Mesendoderm (in vitro differentiated cells): Measurements from ENCODE around the gene EN2.

Experiments used
- DNase-seq: peaks from one replicate; pipeline ENCODE4 v3.0.0; 2013
- H2AK5ac ChIP-seq: 2 replicates; pipeline ENCODE4 v1.6.1; 2013; ENCODE audit warnings: low read length, inconsistent platforms
- H2BK120ac ChIP-seq: 2 replicates; pipeline ENCODE4 v1.6.1; 2013; ENCODE audit warnings: low read depth, mild to moderate bottlenecking, low read length, moderate library complexity, mixed read lengths
- H2BK15ac ChIP-seq: replicated peaks from 2 replicates; pipeline ENCODE4 v1.6.1; 2013; ENCODE audit warnings: low read depth, mild to moderate bottlenecking, moderate library complexity
- H2BK5ac ChIP-seq: 2 replicates; pipeline ENCODE4 v1.6.1; 2013; ENCODE audit warnings: low read length, inconsistent platforms
- H3K18ac ChIP-seq: 2 replicates; pipeline ENCODE4 v1.6.1; 2013; ENCODE audit warnings: mild to moderate bottlenecking, low read length, mixed read lengths
- H3K23ac ChIP-seq: one replicate; pipeline ENCODE4 v1.6.1; 2013; ENCODE audit warnings: low read length
- H3K27ac ChIP-seq: 2 replicates; pipeline ENCODE4 v1.5.1; 2013; ENCODE audit warnings: low read depth, mild to moderate bottlenecking, inconsistent platforms, low read length, moderate library complexity
- H3K27me3 ChIP-seq: 2 replicates; pipeline ENCODE4 v1.6.1; 2013; ENCODE audit warnings: low read length, control low read depth, mild to moderate bottlenecking, inconsistent platforms; ENCODE audit not compliant: insufficient read depth, poor library complexity
- H3K36me3 ChIP-seq: 2 replicates; pipeline ENCODE4 v1.6.1; 2013; ENCODE audit warnings: low read length, inconsistent platforms; ENCODE audit not compliant: control insufficient read depth, insufficient read depth
- H3K4ac ChIP-seq: one replicate; pipeline ENCODE4 v1.6.1; 2013; ENCODE audit warnings: low read depth, mild to moderate bottlenecking, low read length, moderate library complexity
- H3K4me1 ChIP-seq: 2 replicates; pipeline ENCODE4 v1.6.1; 2013; ENCODE audit warnings: low read depth, low read length, inconsistent platforms; ENCODE audit not compliant: control insufficient read depth
- H3K4me2 ChIP-seq: 2 replicates; pipeline ENCODE4 v1.6.1; 2013; ENCODE audit warnings: low read length
- H3K4me3 ChIP-seq: 2 replicates; pipeline ENCODE4 v1.5.1; 2013; ENCODE audit warnings: mild to moderate bottlenecking, low read length
- H3K56ac ChIP-seq: one replicate; pipeline ENCODE4 v1.6.1; 2013; ENCODE audit warnings: low read length
- H3K79me1 ChIP-seq: 2 replicates; pipeline ENCODE4 v1.6.1; 2013; ENCODE audit warnings: low read length, inconsistent platforms
- H3K79me2 ChIP-seq: 2 replicates; pipeline ENCODE4 v1.6.1; 2013; ENCODE audit warnings: mild to moderate bottlenecking, low read length; ENCODE audit not compliant: control insufficient read depth, insufficient read depth
- H3K9ac ChIP-seq: 2 replicates; pipeline ENCODE4 v1.6.1; 2013; ENCODE audit warnings: low read length, inconsistent platforms
- H4K5ac ChIP-seq: one replicate; pipeline ENCODE4 v1.6.1; 2013; ENCODE audit warnings: low read length
- H4K8ac ChIP-seq: one replicate; pipeline ENCODE4 v1.6.1; 2013; ENCODE audit warnings: low read depth, mild to moderate bottlenecking, control low read depth, low read length, moderate library complexity
- WGBS: extraction: QIAGEN DNeasy Blood & Tissue Kit; methylation state at CpG from one replicate; pipeline ENCODE4 v1.1.7; 2013; ENCODE audit warnings: low lambda C conversion rate, missing lambda C conversion rate; ENCODE audit not compliant: insufficient coverage; ENCODE audit errors: extremely low coverage; 5-methylcytosine and 5-hydroxymethylcytosine counted together

EN2 gene

DNA sequence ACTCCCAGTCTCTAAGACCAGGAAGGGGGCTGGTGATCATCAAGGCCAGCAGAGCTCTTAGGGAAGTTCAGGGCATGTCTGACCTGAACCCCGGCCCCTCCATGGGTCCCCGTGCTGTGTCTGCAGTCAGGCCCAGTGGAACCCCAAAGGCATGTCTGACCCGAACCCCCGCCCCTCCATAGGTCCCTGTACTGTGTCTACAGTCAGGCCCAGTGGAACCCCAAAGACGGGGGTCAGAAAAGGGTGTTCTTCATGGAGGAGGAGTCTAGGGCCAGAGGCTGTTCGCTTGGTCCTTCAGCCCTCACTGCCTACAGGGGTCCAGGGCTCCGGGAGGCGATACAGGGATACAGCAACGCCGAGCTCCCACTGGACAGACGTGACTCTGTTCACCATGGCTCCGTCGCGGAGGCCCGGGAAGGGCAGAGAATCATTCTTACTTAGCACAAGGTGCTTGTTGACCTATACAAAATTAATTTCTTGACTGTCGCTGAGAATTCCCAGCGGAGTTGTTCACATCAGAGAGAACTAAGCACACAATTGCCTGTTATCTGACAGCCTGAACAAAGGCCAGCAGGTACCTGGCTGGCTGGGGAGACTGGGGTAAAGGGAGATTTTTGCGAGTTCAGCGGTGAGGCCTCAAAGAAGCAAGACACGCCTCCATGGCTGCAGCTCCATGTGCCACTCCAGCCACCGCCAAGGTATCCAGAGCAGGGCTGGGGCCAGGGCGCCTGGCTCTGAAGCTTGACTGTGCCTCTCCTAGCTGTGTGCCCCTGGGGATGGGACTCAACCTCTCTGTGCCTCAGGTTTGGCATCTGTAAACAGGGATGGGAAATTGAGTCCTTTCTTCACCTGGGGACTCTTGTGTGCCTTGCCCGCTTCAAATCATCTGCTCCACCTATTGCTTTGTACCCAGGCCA is 26.8 kb downstream of the EN2 start:
- no peaks in the 10 kb centered on the region for H3K79me2 ChIP-seq
- no peak overlapping the region for H3K4ac ChIP-seq
- no peak overlapping the region for H2AK5ac ChIP-seq
- no peak overlapping the region for H3K4me3 ChIP-seq
- H3K23ac ChIP-seq: no peak overlapping the region
- DNase-seq: no peak
- no peaks in the 10 kb centered on the region for H3K27me3 ChIP-seq
- H3K36me3 ChIP-seq: no peaks in the 10 kb centered on the region
- no peak overlapping the region for H3K18ac ChIP-seq
- H3K9ac ChIP-seq: no peak overlapping the region
- no peak overlapping the region for H3K27ac ChIP-seq
- no CpG with 5 or more reads among the region's 23 CpGs for WGBS
- no peaks in the 10 kb centered on the region for H3K4me1 ChIP-seq
- no peak overlapping the region for H2BK15ac ChIP-seq
- H3K4me2 ChIP-seq: no peak overlapping the region
- no peak overlapping the region for H3K56ac ChIP-seq
- H4K8ac ChIP-seq: no peak overlapping the region
- H2BK5ac ChIP-seq: no peak overlapping the region
- no peaks in the 10 kb centered on the region for H3K79me1 ChIP-seq
- H4K5ac ChIP-seq: no peak overlapping the region
- H2BK120ac ChIP-seq: no peak overlapping the region

DNA sequence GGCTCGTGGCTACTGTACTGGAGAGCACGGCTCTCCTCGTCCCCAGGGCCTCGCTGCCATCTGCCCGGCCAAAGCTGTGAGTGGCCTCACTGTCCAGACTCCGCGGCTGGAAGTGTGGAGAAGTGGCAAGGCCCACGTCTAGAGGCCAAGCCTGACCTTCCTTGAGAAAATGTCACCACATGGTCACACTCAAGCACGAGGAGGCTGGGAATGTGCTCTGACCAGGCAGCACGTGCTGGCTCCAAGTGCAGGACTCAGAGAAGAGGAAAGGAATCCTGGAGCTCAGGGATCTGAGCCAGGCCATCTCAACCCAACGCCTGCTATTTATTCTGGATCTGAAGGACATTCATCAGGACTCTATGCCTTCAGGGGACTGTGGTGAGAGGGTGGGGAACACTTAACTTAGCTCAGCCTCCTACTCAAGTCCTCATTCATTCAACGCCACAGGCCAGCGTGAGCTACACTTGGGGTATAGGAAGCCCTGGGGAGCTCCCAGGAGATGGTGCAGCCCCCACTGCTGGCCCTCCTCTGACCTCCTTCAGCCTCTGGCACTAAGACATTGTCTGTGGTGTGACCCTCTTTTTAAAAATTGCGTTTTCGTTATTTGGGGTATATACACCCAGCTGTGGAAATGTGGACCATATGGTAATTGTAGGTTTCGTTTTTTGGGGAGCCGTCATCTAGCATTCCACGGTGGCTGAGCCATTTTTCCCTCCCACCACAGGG is 29.0 kb downstream of the EN2 start:
- H3K27ac ChIP-seq: no peak overlapping the region
- DNase-seq: no peak
- no peak overlapping the region for H2BK120ac ChIP-seq
- no peaks in the 10 kb centered on the region for H3K36me3 ChIP-seq
- no peak overlapping the region for H3K4me2 ChIP-seq
- no peak overlapping the region for H3K56ac ChIP-seq
- no peak overlapping the region for H2AK5ac ChIP-seq
- H2BK5ac ChIP-seq: no peak overlapping the region
- no peak overlapping the region for H3K23ac ChIP-seq
- WGBS: no CpG with 5 or more reads among the region's 18 CpGs
- H4K5ac ChIP-seq: no peak overlapping the region
- no peak overlapping the region for H2BK15ac ChIP-seq
- H4K8ac ChIP-seq: no peak overlapping the region
- H3K27me3 ChIP-seq: no peaks in the 10 kb centered on the region
- H3K18ac ChIP-seq: no peak overlapping the region
- no peak overlapping the region for H3K4ac ChIP-seq
- H3K9ac ChIP-seq: no peak overlapping the region
- H3K79me1 ChIP-seq: no peaks in the 10 kb centered on the region
- H3K4me1 ChIP-seq: peaks cover 5% of the 10 kb centered on the region
- H3K79me2 ChIP-seq: no peaks in the 10 kb centered on the region
- no peak overlapping the region for H3K4me3 ChIP-seq

DNA sequence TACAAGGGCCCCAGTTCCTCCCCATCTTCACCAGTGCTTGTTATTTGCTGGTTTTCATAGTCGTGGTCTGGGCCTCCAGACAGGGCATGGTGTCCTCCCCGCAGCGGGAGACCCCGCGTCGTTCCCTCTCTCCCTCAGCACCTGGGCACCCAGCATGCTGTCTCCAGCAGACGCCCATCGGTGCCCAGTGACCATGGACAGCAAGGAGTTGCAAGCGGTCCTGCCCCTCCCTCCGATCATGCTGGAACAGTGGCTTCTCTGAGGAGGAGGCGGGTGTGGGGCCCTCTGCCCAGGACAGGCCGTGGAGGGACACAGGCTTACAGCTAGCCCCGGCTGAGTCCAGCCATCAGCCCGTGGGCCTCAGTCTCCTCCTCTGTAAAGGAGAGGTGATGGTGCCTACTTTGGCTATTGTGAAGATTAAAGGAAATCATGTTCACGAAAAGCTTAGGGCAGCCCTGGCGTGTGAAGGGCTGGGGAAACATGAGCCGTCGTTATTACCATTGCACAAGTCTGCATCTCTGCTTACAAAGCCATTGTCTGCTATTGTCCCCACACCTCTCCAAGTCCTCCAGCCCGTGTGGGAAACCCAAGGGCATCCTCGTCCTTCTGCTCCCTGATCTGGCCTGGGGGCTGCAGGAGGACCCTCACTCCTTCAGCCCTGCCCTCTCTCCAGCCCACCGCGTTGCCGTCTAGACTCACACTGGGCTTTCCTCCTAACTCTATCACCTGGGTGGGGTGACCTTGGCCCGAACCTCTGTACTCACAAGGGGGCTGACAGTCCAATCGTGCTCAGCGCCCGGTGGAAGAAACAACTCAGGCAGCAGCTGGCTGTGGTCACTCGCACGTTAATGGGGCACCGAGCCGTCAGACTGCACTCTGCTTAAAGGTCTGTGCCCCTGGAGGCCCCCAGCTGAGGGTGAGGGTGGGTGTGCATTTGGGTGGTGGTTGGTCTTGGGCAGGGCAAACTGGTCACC is 29.9 kb downstream of the EN2 start:
- H3K4me1 ChIP-seq: peaks cover 5% of the 10 kb centered on the region
- no peaks in the 10 kb centered on the region for H3K79me2 ChIP-seq
- H3K4me3 ChIP-seq: no peak overlapping the region
- H4K8ac ChIP-seq: no peak overlapping the region
- no peak overlapping the region for H3K9ac ChIP-seq
- no peaks in the 10 kb centered on the region for H3K27me3 ChIP-seq
- no peak overlapping the region for H3K27ac ChIP-seq
- H3K79me1 ChIP-seq: no peaks in the 10 kb centered on the region
- H3K4ac ChIP-seq: no peak overlapping the region
- H3K23ac ChIP-seq: no peak overlapping the region
- H4K5ac ChIP-seq: no peak overlapping the region
- H2BK120ac ChIP-seq: no peak overlapping the region
- WGBS: no CpG with 5 or more reads among the region's 31 CpGs
- H3K18ac ChIP-seq: no peak overlapping the region
- H3K36me3 ChIP-seq: no peaks in the 10 kb centered on the region
- H2AK5ac ChIP-seq: no peak overlapping the region
- no peak overlapping the region for H3K4me2 ChIP-seq
- no peak overlapping the region for H2BK15ac ChIP-seq
- H3K56ac ChIP-seq: no peak overlapping the region
- no peak overlapping the region for H2BK5ac ChIP-seq
- DNase-seq: no peak

DNA sequence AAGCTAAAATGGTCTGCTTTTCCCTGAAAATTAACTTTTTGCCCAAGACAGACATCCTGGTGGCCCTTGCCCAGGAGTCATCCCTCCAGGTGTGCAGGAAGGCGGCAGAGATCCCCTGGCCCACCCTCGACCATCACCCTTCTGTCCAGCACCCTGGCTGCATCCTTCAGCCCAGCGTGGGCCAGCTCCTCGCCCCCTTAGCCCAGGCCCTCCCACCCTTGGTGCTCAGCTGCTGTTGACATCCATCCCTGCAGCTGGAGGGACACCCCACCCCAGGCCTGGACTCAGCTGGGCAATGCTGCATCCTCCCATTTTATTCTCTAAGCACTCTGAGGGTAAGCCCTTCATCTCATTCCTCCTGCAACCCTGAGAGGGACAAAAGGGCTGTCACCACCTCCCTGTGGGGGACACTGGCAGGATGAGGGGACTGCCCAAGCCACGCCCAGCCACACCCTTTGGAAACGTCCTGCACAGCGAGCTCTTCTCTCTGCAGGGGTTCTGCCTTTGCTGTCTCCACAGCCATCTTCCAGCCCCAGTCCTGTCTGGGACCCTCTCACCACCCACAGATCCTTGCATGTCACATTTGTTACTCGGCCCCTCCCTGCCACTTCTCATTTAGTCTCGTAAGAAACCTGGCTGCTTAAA is 30.7 kb downstream of the EN2 start:
- Histone ChIP-seq H3K27me3 (no peaks in the 10 kb centered on the region), H3K36me3 (no peaks in the 10 kb centered on the region), H3K4me2 (no peak overlapping the region), H2BK5ac (no peak overlapping the region), H3K4ac (no peak overlapping the region), H2AK5ac (no peak overlapping the region), H3K4me1 (peaks cover 5% of the 10 kb centered on the region), H3K27ac (no peak overlapping the region), H3K56ac (no peak overlapping the region), H3K9ac (no peak overlapping the region), H3K18ac (no peak overlapping the region), H3K79me2 (no peaks in the 10 kb centered on the region), H3K23ac (no peak overlapping the region), H4K5ac (no peak overlapping the region), H2BK15ac (no peak overlapping the region), H3K4me3 (no peak overlapping the region), H4K8ac (no peak overlapping the region), H2BK120ac (no peak overlapping the region), H3K79me1 (no peaks in the 10 kb centered on the region)
- DNase-seq: no peak
- no CpG with 5 or more reads among the region's 9 CpGs for WGBS

DNA sequence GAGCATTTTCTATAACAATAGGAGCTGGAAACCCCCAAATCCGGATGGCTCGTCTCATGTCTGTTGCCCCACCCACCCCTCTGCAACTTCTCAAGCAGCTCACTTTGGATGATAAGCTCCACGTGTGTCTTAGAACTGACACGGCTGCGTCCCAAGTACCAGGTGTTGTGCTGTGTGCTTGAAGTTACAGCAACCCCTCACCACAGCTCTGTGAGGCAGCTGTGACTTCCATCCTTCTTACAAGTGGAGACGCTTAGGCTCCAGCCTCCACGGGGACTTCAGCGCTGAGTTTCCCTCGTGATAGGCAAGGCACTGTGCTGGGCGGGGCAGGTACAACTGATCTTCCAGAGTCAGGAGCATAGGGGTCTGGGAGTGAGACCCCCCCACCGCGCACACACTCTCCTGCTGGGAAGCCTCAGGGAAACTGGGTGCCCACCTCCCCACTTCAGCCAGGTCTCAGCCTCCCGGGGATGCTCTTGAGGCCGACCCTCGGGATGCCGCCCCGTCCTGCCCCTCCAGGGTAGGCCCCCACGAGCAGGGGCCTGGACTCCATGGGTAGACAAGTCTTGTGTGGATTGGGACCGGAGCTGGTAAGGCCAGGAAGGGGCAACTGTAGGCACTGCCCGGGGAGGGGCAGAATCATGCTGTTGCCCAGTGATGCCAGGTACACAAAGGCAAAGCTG is 31.4 kb downstream of the EN2 start:
- Histone ChIP-seq H3K79me1 (no peaks in the 10 kb centered on the region), H3K9ac (no peak overlapping the region), H2BK5ac (no peak overlapping the region), H4K8ac (no peak overlapping the region), H3K79me2 (no peaks in the 10 kb centered on the region), H3K36me3 (no peaks in the 10 kb centered on the region), H2AK5ac (no peak overlapping the region), H3K4me3 (no peak overlapping the region), H3K27ac (no peak overlapping the region), H3K18ac (no peak overlapping the region), H3K27me3 (no peaks in the 10 kb centered on the region), H2BK120ac (no peak overlapping the region), H3K23ac (no peak overlapping the region), H3K4ac (no peak overlapping the region), H3K56ac (no peak overlapping the region), H2BK15ac (no peak overlapping the region), H3K4me1 (peaks cover 5% of the 10 kb centered on the region), H4K5ac (no peak overlapping the region), H3K4me2 (no peak overlapping the region)
- no peak for DNase-seq
- WGBS: no CpG with 5 or more reads among the region's 20 CpGs
